Right atrium auricular region (tissue), 2 donors: ENCODE results near the gene PKDREJ. TPM values are rescaled to one million over a fixed set of nuclear protein-coding genes. Genes with fewer than 3 reads are reported as not detected.

Experiments used
- DNase-seq: peaks from one replicate; pipeline ENCODE4 v3.0.0-alpha.2; 2019; ENCODE audit warnings: low spot score
- H3K27ac ChIP-seq, 2 donors: fragments of 200-600 bp; sonication (generic); 1 replicate in 1 of 2; 2 replicates in 1 of 2; pipeline ENCODE4 v1.5.1; 2016 to 2019
- H3K27me3 ChIP-seq, 2 donors: fragments of 200-600 bp; sonication (generic); one replicate each; pipeline versions ENCODE4 v1.5.1 to v1.6.0; 2017 to 2019
- H3K36me3 ChIP-seq: fragments of 200-600 bp; sonication (generic); one replicate; pipeline ENCODE4 v1.5.1; 2016
- H3K4me1 ChIP-seq, 2 donors: fragments of 200-600 bp; sonication (generic); one replicate each; pipeline versions ENCODE4 v1.5.1 to v1.6.0; 2017 to 2019
- H3K4me3 ChIP-seq, 2 donors: fragments of 200-600 bp; sonication (generic); 1 replicate in 1 of 2; 2 replicates in 1 of 2; pipeline ENCODE4 v1.5.1; 2017 to 2019; ENCODE audit warnings: mild to moderate bottlenecking in 1 of 2, moderate library complexity in 1 of 2
- H3K9me3 ChIP-seq, 2 donors: fragments of 200-600 bp; sonication (generic); one replicate each; pipeline ENCODE4 v1.5.1; 2019
- CTCF ChIP-seq, 2 donors: fragments of 200-600 bp; sonication (generic); IDR thresholded peaks; one replicate each; pipeline ENCODE4 v1.5.1; 2019; ENCODE audit warnings: antibody characterized with exemption in 2 of 2
- total RNA-seq, 2 donors: library from RNA; depleted of rRNA; stranded (reverse); fragments of >200 nt; gene quantifications; one replicate each; pipeline ENCODE4 v1.1.0, GENCODE V29; 2016

The PKDREJ gene
- total RNA-seq, 2 donors from 2014 or later = 0.04 to 0.07 TPM

- peaks cover 0 to 31% of the 10 kb centered on the region in 2 donors for H3K4me1 ChIP-seq
- H3K9me3 ChIP-seq = no peaks in the 10 kb centered on the region
- peak overlapping the region; percentile 76 to 78 for H3K27ac ChIP-seq
- no peaks in the 10 kb centered on the region for H3K27me3 ChIP-seq
- H3K36me3 ChIP-seq = peaks cover 13% of the 10 kb centered on the region
- TF ChIP-seq CTCF (IDR thresholded peaks at IDR 0.05) = no peak
- H3K4me3 ChIP-seq = no peak overlapping the region
- DNase-seq = no peak
These were observed 23.7 kb downstream of the PKDREJ start for GRCh38 chr22:46239261-46240048.

GRCh38 chr22:46238541-46238940 lies 24.6 kb downstream of the PKDREJ start:
- H3K4me1 ChIP-seq = peaks cover 0 to 35% of the 10 kb centered on the region in 2 donors
- no peak overlapping the region for H3K4me3 ChIP-seq
- DNase-seq = no peak
- no peaks in the 10 kb centered on the region for H3K9me3 ChIP-seq
- H3K27ac ChIP-seq = peak overlapping the region; percentile 76 to 78
- no peak for TF ChIP-seq CTCF (IDR thresholded peaks at IDR 0.05)
- H3K36me3 ChIP-seq = peaks cover 4% of the 10 kb centered on the region
- H3K27me3 ChIP-seq = no peaks in the 10 kb centered on the region

- no peak for TF ChIP-seq CTCF (IDR thresholded peaks at IDR 0.05)
- Histone ChIP-seq H3K4me3 (no peak overlapping the region), H3K9me3 (no peaks in the 10 kb centered on the region), H3K36me3 (peaks cover 4% of the 10 kb centered on the region), H3K4me1 (peaks cover 0 to 39% of the 10 kb centered on the region in 2 donors), H3K27me3 (no peaks in the 10 kb centered on the region), H3K27ac (peak overlapping the region; percentile 76 to 78)
- DNase-seq = no peak
These were observed 25.6 kb downstream of the PKDREJ start for GRCh38 chr22:46237453-46238124.

GRCh38 chr22:46234969-46235368 lies 28.2 kb downstream of the PKDREJ start:
- H3K36me3 ChIP-seq = peaks cover 4% of the 10 kb centered on the region
- peak overlapping the region in 1 of 2 donors; percentile 66 for H3K27ac ChIP-seq
- H3K9me3 ChIP-seq = no peaks in the 10 kb centered on the region
- no peak for DNase-seq
- peaks cover 0 to 28% of the 10 kb centered on the region in 2 donors for H3K4me1 ChIP-seq
- H3K4me3 ChIP-seq = no peak overlapping the region
- no peaks in the 10 kb centered on the region for H3K27me3 ChIP-seq
- TF ChIP-seq CTCF (IDR thresholded peaks at IDR 0.05) = no peak

- Histone ChIP-seq H3K4me3 (no peak overlapping the region), H3K36me3 (no peaks in the 10 kb centered on the region), H3K27ac (peak overlapping the region; percentile 66 to 71)
These were observed 29.9 kb downstream of the PKDREJ start for GRCh38 chr22:46233231-46233630.

More at GRCh38 chr22:46233231-46233630, 29.9 kb downstream of the PKDREJ start:
- DNase-seq = no peak
- H3K9me3 ChIP-seq = no peaks in the 10 kb centered on the region
- H3K4me1 ChIP-seq = peaks cover 0 to 17% of the 10 kb centered on the region in 2 donors
- no peak for TF ChIP-seq CTCF (IDR thresholded peaks at IDR 0.05)
- H3K27me3 ChIP-seq = no peaks in the 10 kb centered on the region
